Body of pancreas (tissue), 4 donors: ENCODE measurements around the gene RNU5B-1.

Experiments
- CTCF ChIP-seq, 7 experiments: fragments of 450-650 bp in 4 of 7; fragments of 200-600 bp in 3 of 7; sonication (generic) in 3 of 7; IDR thresholded peaks; one replicate each; pipeline ENCODE4 v1.5.1; 2016 to 2019; ENCODE audit warnings: antibody characterized with exemption in 7 of 7
- POLR2A ChIP-seq, 3 donors: fragments of 450-650 bp; IDR thresholded peaks; one replicate each; pipeline ENCODE4 v1.6.1; 2016; ENCODE audit warnings: antibody characterized with exemption in 3 of 3, mild to moderate bottlenecking in 2 of 3

GRCh38 chr15:65312400-65312916 is 8.0 kb downstream of the RNU5B-1 start:
- TF ChIP-seq CTCF (IDR thresholded peaks at IDR 0.05) = no peak
- TF ChIP-seq POLR2A (IDR thresholded peaks at IDR 0.05) = no peak
